Esophagus mucosa (tissue), 1 donor: ENCODE measurements around the gene GLB1L2. TPM values are rescaled to one million over a fixed set of nuclear protein-coding genes. Genes with fewer than 3 reads are reported as not detected.
A peak's percentile ranks its signal among the peaks of the same experiment; 100 is the strongest.

Source experiments
- ATAC-seq: fragments of 200-7000 bp; cut with Tn5 transposase; one replicate; pipeline ENCODE4 v1.9.1; 2020
- total RNA-seq: library from RNA; stranded (reverse); gene quantifications from one replicate; pipeline ENCODE4 v1.2.4, GENCODE V29; 2023
- donor health status: DM: yes; HTN: yes; CAD: no.

The GLB1L2 gene
- total RNA-seq, 1 donor from 2014 or later = 2.2 TPM

DNA sequence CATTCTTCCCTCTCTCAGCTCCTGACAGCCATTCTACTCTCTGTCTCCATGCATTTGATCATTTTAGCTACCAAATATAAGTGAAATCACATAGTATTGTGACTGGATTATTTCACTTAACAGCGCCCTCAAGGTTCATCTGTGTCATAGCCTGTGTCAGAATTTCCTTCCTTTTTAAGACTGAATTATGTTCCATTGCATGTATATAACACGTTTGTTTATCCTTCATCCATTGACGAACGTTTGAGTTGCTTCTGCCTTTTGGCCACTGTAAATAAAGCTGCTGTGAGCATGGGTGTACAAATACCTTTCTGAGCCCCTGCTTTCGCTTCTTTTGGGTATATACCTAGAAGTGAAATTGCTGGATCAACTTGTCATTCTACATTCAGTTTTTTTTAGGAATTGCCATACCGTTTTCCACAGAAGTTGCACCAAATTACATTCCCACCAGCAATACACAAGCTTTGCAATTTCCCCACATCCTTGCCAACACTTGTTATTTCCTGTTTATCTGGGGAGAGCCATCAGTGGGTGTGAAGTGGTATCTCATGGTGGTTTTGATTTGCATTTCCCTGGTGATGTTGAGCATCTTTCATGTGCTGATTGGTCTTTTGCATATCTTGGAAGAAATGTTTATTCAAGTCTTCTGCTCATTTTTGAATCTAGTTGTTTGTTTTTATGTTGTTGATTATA, 17.5 kb downstream of the GLB1L2 start:
- no peak for ATAC-seq

DNA sequence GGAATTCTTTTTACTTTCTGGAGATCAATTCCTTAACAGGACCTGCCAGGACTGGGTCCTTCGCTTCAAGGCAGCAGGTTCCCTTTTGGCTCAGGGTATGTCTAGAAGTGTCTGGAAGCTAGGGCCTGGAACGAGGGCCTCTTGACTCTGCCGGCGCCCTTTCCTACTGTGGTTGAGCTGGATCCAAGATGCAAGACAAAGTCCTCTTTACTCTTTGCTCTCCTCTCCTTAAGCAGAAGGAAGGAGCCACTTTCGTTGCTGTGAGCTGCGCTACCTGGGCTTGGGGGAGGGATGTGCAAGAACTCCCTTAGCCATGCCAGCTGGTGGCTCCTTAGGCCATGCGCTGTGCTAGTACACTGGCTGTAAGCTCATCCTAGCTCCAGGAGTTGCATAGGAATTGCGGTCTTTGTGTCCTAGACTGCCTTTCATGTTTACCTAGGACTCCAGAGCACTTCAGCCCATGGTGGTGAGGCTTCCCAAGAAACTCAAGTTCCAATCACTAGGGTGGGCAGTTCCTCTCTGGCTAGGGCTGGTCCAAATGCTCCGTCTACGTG, 18.1 kb downstream of the GLB1L2 start:
- no peak for ATAC-seq

- no peak for ATAC-seq
These were observed 18.6 kb downstream of the GLB1L2 start for GRCh38 chr11:134350381-134350780.

GRCh38 chr11:134352111-134352510, 20.3 kb downstream of the GLB1L2 start:
- ATAC-seq = no peak

- ATAC-seq = no peak
These were observed 23.3 kb downstream of the GLB1L2 start for GRCh38 chr11:134355136-134355535.

DNA sequence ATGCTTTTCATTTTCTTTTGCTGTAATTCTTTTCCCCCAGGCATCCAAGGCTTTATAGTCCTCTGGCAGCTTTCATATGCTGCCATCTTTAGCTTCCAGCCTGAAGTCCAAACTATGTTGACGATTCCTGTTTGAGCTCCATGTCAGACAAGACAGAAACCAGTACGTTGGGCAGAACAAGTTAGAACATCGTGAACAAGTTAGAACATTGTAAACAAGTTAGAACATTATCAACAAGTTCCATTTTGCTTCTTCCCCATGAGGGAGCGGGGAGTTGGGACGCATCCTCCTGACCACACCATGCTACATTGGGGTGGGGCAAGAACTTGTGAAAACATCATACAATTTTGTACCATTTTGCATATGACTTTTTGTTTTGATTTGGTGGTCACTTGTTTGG, 23.9 kb downstream of the GLB1L2 start:
- no peak for ATAC-seq

GRCh38 chr11:134356656-134357544, 25.1 kb downstream of the GLB1L2 start:
- no peak for ATAC-seq

GRCh38 chr11:134357545-134357839, 25.7 kb downstream of the GLB1L2 start:
- no peak for ATAC-seq

DNA sequence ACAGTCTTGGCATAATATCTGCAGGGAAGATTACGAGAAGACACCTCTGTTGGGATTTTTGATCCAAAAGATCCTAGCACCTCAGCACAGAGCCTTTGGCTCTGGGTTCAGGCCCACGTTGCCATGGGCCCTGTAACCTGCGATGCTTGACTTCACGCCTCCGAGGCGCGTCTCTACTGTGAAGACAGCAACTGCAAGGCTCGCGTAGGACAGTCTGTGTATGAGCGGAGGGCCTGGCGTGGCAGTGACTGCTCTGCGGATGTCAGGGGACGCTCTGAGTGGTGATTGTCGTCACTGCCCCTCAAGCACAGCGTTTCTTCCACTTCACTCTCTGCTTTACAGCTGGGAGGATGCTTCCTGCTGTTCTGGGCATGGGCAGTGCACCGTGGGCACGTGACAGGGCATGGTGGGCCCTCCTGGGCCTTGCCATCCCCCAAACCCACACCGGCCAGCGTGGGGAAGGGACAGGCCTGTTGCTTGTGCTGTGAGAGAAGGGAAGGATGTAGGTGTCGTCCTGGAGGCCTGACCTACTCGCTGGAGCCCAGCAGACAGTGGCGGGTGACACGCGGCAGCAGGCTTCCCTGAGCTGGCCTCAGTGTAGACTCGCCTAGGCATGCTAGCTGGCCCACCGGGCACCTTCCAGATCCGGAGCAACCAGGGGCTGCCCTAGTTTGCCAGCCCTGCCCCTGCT, 26.5 kb downstream of the GLB1L2 start:
- ATAC-seq = no peak

DNA sequence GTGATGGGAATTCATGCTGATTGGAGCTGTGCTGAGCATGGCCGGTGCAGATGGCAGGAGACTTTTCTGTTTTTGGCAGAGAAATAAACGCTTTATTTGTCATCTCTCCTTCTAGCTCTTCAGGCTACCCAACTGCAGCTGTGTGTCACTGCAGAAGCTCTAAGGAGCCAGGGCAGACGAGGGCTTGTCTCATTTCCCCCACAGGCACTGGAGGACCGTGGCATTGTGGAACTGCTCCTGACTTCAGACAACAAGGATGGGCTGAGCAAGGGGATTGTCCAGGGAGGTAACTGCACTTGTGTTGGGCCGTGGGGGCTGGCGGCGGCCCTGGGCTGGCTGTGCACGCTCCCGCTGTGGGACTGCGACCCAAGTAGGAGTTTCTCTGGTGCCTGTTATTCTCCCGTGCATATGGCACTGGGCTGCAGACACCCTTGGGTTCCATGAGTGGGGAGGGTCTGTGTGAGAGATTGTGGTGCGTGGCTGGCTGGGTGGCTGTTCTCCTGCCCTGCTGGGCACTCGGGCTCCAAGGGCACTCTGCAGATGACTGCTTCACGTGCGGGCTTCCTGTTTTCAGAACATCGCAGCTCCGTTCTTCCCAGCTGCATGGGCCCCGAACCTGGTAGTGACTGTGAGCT, 27.2 kb downstream of the GLB1L2 start:
- no peak for ATAC-seq

GRCh38 chr11:134359646-134360045, 27.9 kb downstream of the GLB1L2 start:
- no peak for ATAC-seq

DNA sequence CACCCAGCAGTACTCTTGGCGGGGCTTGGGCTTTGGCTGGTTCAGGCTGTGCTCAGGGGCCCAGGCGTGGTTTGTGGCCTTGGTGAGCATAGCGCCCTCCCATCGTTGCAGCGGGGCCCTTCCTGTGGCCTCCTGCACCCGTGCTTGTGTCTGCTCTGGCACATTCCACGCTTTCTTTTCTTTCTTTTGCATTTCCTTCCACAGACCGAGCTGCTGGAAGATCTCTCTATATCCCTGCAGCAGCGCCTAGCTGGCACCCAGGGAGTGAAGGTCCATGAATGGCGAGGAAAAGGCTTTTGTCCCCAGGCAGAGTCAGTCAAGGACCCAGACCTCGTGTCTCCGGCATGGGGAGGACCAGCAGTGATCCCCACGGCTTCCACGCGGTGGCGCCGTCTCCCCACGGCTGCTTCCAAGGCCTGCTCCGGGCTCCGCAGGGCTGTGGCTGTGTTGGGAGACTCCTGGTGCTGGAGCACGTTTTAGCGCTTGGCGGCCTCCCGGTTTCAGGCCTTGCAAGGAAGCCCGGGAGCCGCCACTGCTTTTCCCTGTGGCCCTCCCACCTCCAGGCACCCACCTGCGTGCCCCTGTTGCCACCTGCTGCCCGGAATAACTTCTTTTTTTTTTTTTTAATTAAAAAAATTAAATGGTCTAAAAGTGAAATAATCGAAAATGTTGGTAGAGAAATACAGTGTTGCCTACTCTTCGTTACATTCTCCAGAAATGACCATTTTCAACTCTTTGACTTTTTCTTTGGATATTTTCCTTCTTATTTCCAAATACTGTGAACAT, 28.5 kb downstream of the GLB1L2 start:
- peak; percentile 95 for ATAC-seq

- ATAC-seq = no peak
These were observed 29.9 kb downstream of the GLB1L2 start for GRCh38 chr11:134361661-134362060.

- ATAC-seq = no peak
These were observed 30.6 kb downstream of the GLB1L2 start for GRCh38 chr11:134362192-134362901.

GRCh38 chr11:134363161-134363560, 31.4 kb downstream of the GLB1L2 start:
- no peak for ATAC-seq

DNA sequence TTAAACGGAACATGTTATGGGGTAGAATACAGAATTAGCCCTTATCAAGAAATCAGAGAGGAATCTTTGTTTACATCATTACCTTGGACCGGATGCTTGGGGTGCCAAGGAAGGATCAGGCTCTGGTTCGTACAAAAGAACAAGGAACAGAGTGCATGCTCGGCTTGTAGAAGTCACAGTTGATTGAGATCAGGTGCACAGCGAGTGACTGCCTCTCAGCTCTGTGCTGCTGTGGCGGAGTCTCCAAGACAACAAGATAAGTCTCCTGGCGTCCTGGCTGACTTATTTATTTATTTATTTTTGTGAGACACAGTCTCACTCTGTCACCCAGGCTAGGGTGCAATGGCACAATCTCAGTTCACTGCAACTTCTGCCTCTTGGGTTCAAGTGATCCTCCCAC, 31.8 kb downstream of the GLB1L2 start:
- no peak for ATAC-seq

- ATAC-seq = no peak
These were observed 32.5 kb downstream of the GLB1L2 start for GRCh38 chr11:134364261-134364660.

DNA sequence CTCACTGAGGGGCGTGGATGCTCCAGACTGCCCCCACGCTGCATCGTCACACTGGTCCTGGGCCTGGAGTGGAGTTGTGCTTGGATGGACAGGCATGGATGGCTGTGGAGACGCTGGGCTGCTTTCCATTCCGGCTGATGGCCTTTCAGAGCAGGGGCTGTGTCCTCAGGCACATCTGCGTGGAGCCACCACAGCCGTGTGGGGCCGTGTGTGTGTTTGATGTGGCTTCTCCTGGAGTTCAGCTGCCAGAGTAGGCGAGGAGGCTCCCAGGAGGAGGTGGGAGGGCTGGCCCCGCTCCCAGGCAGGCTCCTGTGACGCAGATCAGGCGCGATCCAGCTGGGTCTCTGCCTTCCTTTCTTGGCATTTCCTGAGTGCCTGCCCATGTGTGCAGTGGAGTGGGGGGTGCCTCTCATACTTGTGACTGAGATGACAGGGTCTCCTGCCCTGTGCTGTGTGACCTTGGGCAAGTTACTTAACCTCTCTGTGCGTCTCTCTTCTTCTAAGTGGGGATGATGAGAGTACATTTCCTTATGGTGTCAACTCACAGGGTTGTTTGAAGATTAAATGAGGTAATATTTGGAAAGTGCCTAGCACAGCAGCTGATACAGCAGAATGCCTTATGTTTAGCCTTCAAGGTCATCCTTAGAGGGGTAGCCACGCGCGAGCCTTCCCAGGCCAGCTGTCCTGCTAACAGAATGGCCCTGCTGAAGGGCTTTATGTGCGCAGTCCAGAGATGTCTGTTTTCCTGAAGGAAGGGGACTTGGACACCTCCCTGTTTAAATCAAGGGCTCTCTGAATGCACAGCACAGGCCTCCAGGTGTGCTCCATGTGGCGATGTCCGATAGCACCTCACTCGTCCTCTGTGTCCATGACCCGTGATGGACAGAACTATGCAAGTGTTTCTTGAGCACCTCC, 33.5 kb downstream of the GLB1L2 start:
- no peak for ATAC-seq

DNA sequence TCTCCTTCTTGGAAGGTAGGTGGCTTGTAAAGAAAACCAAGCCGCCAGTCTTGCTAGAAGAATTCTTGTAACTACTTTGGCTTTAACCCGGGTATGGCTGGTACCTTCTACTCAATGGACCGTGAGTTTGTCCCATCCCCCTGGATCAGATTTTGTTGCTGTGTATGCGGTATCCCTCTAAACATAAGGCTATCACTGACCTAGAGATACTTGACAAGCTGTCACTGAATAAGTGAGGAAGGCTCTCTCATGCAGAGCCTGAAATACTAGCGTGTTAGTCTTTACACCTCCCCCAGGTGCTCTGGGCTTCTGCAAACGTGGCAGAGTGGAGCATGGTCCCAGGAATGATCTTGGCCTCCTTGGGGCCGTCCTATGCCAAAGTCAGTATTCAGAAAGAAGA, 34.5 kb downstream of the GLB1L2 start:
- no peak for ATAC-seq

DNA sequence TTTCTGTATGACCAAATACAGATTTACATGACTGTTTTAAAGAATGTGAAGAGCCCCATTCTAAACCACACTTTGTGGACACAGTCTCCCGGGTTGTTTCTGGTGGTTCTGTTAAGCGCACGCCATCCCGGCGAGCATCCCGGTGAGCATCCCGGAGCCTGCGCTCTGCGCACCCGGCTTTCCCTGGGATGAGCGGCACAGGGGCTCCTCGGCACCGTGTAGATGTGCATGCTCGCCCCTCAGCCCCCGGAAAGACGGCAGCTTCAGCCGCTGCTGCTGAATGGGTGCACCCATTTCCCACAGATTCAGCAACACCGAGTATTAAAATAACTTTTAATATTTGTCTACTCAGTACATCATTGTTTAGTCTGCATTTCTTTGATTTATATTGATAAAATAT, 36.0 kb downstream of the GLB1L2 start:
- no peak for ATAC-seq
